Brain microvascular endothelial cell (primary cell): ENCODE results near the gene BEST2.

Experiments used
- DNase-seq: peaks from one replicate; pipeline ENCODE4 v3.0.0-alpha.2; 2020
- H3K27ac ChIP-seq: fragments of 250-450 bp; sonication (Bioruptor Pico); 2 replicates; pipeline ENCODE4 v1.5.1; 2020; ENCODE audit warnings: mild to moderate bottlenecking, moderate library complexity
- H3K27me3 ChIP-seq: fragments of 250-450 bp; sonication (Bioruptor Pico); replicated peaks from 2 replicates; pipeline ENCODE4 v1.5.1; 2020; ENCODE audit warnings: mild to moderate bottlenecking
- H3K36me3 ChIP-seq: fragments of 250-450 bp; sonication (Bioruptor Pico); replicated peaks from 2 replicates; pipeline ENCODE4 v1.5.1; 2020; ENCODE audit warnings: mild to moderate bottlenecking
- H3K4me3 ChIP-seq: 2 replicates; pipeline ENCODE4 v1.5.1; 2011; ENCODE audit warnings: low read depth, mild to moderate bottlenecking, control low read depth, low read length, moderate library complexity
- in situ Hi-C: cut with HindIII; loops from 2 replicates; pipeline ENCODE4 v1.10.0; 2017; ENCODE audit warnings: low sequenced_read_pairs, low pct_ligation_motif_present
- TF ChIP-seq, protein P1 (sequence below): IDR thresholded peaks from 2 replicates; pipeline ENCODE4 v1.5.1; 2011; ENCODE audit warnings: low read depth, mild to moderate bottlenecking, moderate library complexity, low read length, control low read depth, inconsistent platforms; ENCODE audit errors: missing control alignments

The BEST2 gene

DNA sequence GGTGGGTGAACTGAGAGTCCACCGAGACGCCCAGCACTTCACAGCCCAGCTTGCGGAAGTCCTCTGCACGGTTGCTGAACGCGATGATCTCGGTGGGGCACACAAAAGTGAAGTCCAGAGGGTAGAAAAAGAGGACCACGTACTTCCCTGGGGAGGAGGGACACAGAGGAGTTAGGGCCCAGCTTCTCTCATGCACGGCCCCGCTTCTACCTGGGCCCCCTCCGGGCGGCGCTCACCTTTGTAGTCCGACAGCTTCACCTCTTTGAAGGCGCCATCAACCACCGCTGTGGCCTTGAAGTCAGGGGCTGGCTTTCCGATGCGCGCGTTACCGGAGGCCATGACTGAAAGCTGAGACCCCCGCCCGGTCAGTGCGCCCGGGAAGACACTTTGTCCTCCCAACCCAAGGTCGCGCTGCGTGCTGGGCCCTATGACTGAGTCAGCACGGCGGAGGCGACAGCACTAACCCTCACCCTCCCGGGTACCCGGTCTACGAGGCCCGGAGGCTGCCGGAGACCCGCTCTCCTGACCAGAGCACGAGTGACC lies 49.4 kb downstream of the BEST2 start:
- no peak for DNase-seq
- H3K27me3 ChIP-seq: no peaks in the 10 kb centered on the region
- H3K4me3 ChIP-seq: peak overlapping the region; percentile 88
- TF ChIP-seq, protein P1, sequence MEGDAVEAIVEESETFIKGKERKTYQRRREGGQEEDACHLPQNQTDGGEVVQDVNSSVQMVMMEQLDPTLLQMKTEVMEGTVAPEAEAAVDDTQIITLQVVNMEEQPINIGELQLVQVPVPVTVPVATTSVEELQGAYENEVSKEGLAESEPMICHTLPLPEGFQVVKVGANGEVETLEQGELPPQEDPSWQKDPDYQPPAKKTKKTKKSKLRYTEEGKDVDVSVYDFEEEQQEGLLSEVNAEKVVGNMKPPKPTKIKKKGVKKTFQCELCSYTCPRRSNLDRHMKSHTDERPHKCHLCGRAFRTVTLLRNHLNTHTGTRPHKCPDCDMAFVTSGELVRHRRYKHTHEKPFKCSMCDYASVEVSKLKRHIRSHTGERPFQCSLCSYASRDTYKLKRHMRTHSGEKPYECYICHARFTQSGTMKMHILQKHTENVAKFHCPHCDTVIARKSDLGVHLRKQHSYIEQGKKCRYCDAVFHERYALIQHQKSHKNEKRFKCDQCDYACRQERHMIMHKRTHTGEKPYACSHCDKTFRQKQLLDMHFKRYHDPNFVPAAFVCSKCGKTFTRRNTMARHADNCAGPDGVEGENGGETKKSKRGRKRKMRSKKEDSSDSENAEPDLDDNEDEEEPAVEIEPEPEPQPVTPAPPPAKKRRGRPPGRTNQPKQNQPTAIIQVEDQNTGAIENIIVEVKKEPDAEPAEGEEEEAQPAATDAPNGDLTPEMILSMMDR: no peak
- H3K36me3 ChIP-seq: peaks cover 15% of the 10 kb centered on the region
- H3K27ac ChIP-seq: no peak overlapping the region
- in situ Hi-C loops: no loop called here

DNA sequence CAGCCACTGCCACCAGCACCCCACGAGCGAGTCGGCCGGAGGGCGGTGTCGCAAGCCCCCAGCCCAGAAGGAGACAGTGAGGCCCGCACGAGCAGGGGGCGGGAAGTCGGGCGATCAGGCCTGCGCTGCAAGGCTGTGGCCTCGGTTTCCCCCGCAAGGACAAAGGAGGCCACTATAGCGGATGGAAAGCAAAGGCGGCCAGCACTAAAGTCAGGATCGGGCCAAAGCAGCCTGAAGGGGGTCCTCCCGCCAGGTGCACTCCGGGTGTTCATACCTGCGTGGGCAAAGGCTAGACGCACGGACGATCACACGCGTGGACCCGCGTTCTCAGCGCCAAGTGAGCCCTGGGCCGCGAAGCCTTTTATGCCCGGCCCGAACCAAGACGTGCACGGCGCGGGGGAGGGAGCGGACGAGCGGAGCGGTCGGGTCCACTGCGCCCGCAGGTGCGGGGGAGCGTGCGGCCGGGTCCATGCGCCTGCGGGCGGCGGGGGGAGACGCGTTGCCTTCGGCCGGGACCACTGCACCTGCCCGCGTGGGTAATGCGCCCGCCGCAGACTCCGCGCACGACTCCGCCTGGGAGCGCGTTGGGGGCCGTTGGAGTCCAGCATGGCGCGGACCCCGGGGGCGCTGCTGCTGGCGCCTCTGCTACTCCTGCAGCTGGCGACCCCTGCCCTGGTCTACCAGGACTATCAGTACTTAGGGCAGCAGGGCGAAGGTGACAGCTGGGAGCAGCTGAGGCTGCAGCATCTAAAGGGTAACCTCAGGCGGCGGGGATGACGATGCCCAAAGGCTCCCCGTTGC lies 50.1 kb downstream of the BEST2 start, which contains the start of the genes PRDX2 and THSD8:
PRDX2 (minus strand) TSS at position 335 of the 801 bp plus-strand sequence. CDS start 539 bp downstream, outside the sequence.
THSD8 (plus strand) TSS at position 604 of the 801 bp plus-strand sequence; CDS start at position 607, 3 bp downstream.
- Histone ChIP-seq H3K27me3 (no peaks in the 10 kb centered on the region), H3K4me3 (peak within 1 kb of the TSS; percentile 88), H3K36me3 (peaks cover 15% of the 10 kb centered on the region), H3K27ac (no peak within 1 kb of the TSS)
- in situ Hi-C loops: no loop called here
- TF ChIP-seq, protein P1: peak; percentile 1
- no peak for DNase-seq

DNA sequence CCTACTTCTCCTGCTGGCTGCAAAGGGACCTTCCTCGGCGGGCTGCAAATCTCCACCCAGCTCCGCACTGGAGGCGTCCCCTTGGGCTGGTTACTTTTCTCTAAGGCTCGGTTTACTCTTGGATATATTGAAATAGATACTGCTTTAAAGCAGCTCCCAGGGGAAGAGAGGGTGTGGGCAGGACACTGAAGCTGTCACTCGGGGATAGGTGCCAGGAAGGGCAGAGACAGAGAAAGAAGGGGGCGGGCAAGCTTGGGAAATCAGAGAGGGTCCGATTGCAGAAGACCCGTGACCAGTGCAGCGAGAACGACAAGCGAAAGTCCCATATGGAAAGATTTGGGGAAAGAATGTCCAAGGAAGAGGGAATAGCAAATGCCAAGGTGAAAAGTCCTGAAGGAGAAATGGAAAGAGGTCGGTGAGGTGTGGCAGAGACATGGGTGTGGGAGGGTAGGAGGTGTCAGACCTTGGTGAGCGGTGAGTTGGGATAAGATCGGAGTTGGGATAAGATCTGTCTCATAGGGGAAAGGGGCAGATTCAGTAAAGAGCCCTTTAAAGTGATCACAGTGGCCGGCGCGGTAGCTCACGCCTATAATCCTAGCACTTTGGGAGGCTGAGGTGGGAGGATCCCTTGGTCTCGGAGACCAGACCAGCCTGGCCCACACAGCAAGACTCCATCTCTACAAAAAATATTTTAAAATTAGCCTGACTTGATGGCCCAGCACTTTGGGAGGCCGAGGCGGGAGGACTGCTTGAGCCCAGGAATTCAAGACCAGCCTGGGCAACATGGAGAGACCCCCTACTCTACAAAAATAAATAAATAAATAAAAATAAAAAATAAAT lies 50.9 kb downstream of the BEST2 start:
- in situ Hi-C loops: no loop called here

DNA sequence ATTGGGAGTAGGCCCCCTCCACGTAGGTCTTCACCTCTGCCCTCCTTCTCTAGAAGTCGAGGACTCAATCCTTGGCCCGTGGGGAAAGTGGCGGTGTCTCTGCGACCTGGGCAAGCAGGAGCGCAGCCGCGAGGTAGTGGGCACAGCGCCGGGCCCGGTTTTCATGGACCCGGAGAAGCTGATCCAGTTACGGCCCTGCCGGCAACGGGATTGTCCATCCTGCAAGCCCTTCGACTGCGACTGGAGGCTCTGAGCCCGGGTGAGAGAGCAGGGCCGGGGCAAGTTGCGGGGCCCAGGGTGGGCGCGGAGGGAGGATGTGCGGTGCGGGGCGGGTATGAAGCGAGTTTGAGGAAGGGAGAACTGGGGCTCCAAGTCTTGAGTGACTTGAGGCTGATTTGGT lies 52.5 kb downstream of the BEST2 start:
- H3K36me3 ChIP-seq: peaks cover 11% of the 10 kb centered on the region
- TF ChIP-seq, protein P1: no peak
- H3K4me3 ChIP-seq: no peak overlapping the region
- in situ Hi-C loops: no loop called here
- no peak for DNase-seq
- H3K27me3 ChIP-seq: no peaks in the 10 kb centered on the region
- no peak overlapping the region for H3K27ac ChIP-seq

More for the DNA sequence above, 50.9 kb downstream of the BEST2 start:
- Histone ChIP-seq H3K4me3 (peak overlapping the region; percentile 88), H3K27me3 (no peaks in the 10 kb centered on the region), H3K36me3 (peaks cover 15% of the 10 kb centered on the region), H3K27ac (no peak overlapping the region)
- no peak for DNase-seq
- TF ChIP-seq, protein P1: peak; percentile 35

DNA sequence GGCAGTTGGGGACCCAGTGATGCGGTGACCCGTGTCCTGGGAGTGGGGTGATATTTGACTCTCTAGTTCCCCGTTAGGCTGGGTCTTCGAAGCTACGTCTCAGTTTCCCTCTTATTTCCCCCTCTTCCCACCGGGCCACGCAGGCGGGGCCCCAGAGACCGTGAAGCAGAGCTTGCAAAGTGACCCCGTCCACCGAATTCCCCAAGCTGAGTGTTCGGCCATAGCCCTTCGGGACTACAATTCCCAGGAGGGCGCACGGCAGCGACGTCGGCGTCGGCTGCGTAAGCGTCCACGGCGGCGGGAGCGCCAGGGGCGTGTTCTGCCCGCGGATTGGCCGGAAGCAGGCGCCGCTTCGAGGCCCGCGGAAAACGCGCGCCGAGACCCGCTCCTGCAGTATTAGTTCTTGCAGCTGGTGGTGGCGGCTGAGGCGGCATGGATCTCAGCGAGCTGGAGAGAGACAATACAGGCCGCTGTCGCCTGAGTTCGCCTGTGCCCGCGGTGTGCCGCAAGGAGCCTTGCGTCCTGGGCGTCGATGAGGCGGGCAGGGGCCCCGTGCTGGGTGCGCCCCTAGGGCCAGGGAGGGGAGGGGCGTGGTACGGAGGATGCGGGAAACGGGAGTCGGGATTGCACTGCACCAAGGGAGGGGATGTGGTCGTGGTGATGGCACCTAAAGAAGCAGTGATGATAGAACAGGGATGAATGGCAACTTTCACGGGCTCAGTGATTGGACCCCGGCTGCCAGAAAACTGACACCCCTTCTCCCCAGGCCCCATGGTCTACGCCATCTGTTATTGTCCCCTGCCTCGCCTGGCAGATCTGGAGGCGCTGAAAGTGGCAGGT lies 54.9 kb downstream of the BEST2 start, which contains the start of gene RNASEH2A:
RNASEH2A (plus strand) TSS at position 343 of the 840 bp plus-strand sequence; CDS start at position 433, 90 bp downstream.
- DNase-seq: peak; percentile 82
- Histone ChIP-seq H3K4me3 (peak within 1 kb of the TSS; percentile 77), H3K36me3 (no peaks in the 10 kb centered on the region), H3K27me3 (no peaks in the 10 kb centered on the region), H3K27ac (no peak within 1 kb of the TSS)
- TF ChIP-seq, protein P1: no peak
- in situ Hi-C loops: no loop called here
